DOHH2 (cell line): ENCODE results near the gene SLX4IP.
"Not testable (repeated sequence)": the region's sequence is repeated elsewhere in the genome, so short reads cannot be mapped to it uniquely, and the experiment has no call there.

Experiments
- H3F3A ChIP-seq: fragments of 200-600 bp; sonication (generic), shearing (Covaris generic); 2 replicates; pipeline ENCODE4 v1.6.0; 2016; ENCODE audit warnings: antibody characterized with exemption, mild to moderate bottlenecking; ENCODE audit not compliant: control insufficient read depth, insufficient read depth
- H3K27ac ChIP-seq: fragments of 200-600 bp; sonication (generic); 2 replicates; pipeline ENCODE4 v1.5.1; 2014; ENCODE audit warnings: low read depth, mild to moderate bottlenecking, low read length, moderate library complexity
- H3K27me3 ChIP-seq: fragments of 200-600 bp; sonication (generic); 2 replicates; pipeline ENCODE4 v1.6.1; 2014; ENCODE audit warnings: mild to moderate bottlenecking, low read length, mixed read lengths; ENCODE audit not compliant: control insufficient read depth
- H3K36me3 ChIP-seq: fragments of 200-600 bp; sonication (generic); 2 replicates; pipeline ENCODE4 v1.6.1; 2014; ENCODE audit warnings: mild to moderate bottlenecking, low read length, moderate library complexity, mixed read lengths; ENCODE audit not compliant: control insufficient read depth
- H3K4me1 ChIP-seq: fragments of 200-600 bp; sonication (generic); 2 replicates; pipeline ENCODE4 v1.6.1; 2014; ENCODE audit warnings: mild to moderate bottlenecking, low read length, mixed read lengths; ENCODE audit not compliant: control insufficient read depth
- H3K4me2 ChIP-seq: fragments of 200-600 bp; sonication (generic); 2 replicates; pipeline ENCODE4 v1.6.0; 2014; ENCODE audit warnings: mild to moderate bottlenecking, low read length, moderate library complexity
- H3K4me3 ChIP-seq: fragments of 200-600 bp; sonication (generic); 2 replicates; pipeline ENCODE4 v1.5.1; 2014; ENCODE audit warnings: mild to moderate bottlenecking, low read length, mixed read lengths
- H3K79me2 ChIP-seq: fragments of 200-600 bp; sonication (generic); 2 replicates; pipeline ENCODE4 v1.6.1; 2014; ENCODE audit warnings: mild to moderate bottlenecking, low read length, mixed read lengths; ENCODE audit not compliant: control insufficient read depth
- H3K9me2 ChIP-seq: fragments of 200-600 bp; sonication (generic); replicated peaks from 2 replicates; pipeline ENCODE4 v1.6.1; 2014; ENCODE audit warnings: mild to moderate bottlenecking, low read length, mixed read lengths; ENCODE audit not compliant: control insufficient read depth
- H3K9me3 ChIP-seq: fragments of 200-600 bp; sonication (generic); 2 replicates; pipeline ENCODE4 v1.6.1; 2014; ENCODE audit warnings: antibody characterized with exemption, low read length, mixed read lengths; ENCODE audit not compliant: control insufficient read depth, insufficient read depth
- H4K20me1 ChIP-seq: fragments of 200-600 bp; sonication (generic); 2 replicates; pipeline ENCODE4 v1.6.0; 2014; ENCODE audit warnings: low read depth, mild to moderate bottlenecking, antibody characterized with exemption, low read length, moderate library complexity; ENCODE audit not compliant: control insufficient read depth, insufficient read depth
- EZH2phosphoT487 ChIP-seq: fragments of 200-600 bp; sonication (generic); IDR thresholded peaks from 2 replicates; pipeline ENCODE4 v1.6.1; 2017; ENCODE audit warnings: borderline replicate concordance, mild to moderate bottlenecking, antibody characterized with exemption, low read length, moderate library complexity, mixed read lengths
- TF ChIP-seq, protein P1 (sequence below): fragments of 200-600 bp; sonication (generic); IDR thresholded peaks from one replicate; pipeline ENCODE4 v1.5.1; 2014; ENCODE audit warnings: antibody characterized with exemption, mild to moderate bottlenecking, low read depth, low read length; ENCODE audit not compliant: poor library complexity, severe bottlenecking

SLX4IP gene

DNA sequence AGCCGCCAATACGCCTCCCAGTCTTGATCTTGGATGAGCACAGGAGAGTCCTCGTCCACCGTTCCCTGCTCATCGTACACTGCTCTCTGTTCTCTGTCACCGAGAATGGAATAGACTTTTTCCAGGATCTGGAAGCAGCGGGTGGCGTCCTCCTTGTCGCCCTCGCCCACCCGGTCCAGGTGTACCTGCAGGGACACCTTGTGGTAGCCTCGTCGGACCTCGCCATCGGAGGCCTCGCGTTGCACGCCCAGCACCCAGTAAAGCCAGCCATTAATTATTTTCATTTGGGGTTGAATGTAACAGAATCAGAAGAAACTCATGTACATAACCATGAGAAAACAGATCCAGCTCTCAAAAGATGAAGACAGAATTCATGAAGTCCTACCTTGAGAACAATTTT lies 178.8 kb downstream of the SLX4IP start:
- TF ChIP-seq EZH2phosphoT487 = no peak
- TF ChIP-seq, protein P1, sequence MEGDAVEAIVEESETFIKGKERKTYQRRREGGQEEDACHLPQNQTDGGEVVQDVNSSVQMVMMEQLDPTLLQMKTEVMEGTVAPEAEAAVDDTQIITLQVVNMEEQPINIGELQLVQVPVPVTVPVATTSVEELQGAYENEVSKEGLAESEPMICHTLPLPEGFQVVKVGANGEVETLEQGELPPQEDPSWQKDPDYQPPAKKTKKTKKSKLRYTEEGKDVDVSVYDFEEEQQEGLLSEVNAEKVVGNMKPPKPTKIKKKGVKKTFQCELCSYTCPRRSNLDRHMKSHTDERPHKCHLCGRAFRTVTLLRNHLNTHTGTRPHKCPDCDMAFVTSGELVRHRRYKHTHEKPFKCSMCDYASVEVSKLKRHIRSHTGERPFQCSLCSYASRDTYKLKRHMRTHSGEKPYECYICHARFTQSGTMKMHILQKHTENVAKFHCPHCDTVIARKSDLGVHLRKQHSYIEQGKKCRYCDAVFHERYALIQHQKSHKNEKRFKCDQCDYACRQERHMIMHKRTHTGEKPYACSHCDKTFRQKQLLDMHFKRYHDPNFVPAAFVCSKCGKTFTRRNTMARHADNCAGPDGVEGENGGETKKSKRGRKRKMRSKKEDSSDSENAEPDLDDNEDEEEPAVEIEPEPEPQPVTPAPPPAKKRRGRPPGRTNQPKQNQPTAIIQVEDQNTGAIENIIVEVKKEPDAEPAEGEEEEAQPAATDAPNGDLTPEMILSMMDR = no peak
- Histone ChIP-seq H3K27me3 (no peaks in the 10 kb centered on the region), H3K9me3 (no peaks in the 10 kb centered on the region), H3K4me1 (no peaks in the 10 kb centered on the region), H3K9me2 (no peaks in the 10 kb centered on the region), H3K36me3 (no peaks in the 10 kb centered on the region), H3F3A (no peaks in the 10 kb centered on the region), H3K27ac (no peak overlapping the region), H4K20me1 (no peaks in the 10 kb centered on the region), H3K4me3 (no peak overlapping the region), H3K4me2 (no peak overlapping the region), H3K79me2 (no peaks in the 10 kb centered on the region)

DNA sequence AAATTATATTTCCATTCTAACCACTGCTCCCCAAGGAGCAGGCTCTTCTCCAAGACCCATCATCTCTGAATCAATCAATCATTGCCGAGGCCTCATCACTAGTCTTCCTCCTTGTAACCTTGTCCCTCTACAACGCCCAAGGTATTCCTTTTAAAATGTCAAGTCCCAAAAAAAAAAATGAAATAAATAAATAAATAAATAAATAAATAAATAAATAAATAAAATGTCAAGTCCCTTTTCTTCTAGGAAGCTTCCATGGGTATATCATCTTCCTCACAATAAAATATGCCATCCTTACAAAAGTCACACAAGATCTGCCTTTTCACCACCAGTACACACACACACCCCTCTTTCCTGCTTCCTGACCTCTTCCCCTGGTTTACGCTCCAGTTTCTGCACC lies 181.1 kb downstream of the SLX4IP start:
- H3K4me3 ChIP-seq = no peak overlapping the region
- TF ChIP-seq, protein P1 = no peak
- TF ChIP-seq EZH2phosphoT487 = no peak
- H3K79me2 ChIP-seq = no peaks in the 10 kb centered on the region

DNA sequence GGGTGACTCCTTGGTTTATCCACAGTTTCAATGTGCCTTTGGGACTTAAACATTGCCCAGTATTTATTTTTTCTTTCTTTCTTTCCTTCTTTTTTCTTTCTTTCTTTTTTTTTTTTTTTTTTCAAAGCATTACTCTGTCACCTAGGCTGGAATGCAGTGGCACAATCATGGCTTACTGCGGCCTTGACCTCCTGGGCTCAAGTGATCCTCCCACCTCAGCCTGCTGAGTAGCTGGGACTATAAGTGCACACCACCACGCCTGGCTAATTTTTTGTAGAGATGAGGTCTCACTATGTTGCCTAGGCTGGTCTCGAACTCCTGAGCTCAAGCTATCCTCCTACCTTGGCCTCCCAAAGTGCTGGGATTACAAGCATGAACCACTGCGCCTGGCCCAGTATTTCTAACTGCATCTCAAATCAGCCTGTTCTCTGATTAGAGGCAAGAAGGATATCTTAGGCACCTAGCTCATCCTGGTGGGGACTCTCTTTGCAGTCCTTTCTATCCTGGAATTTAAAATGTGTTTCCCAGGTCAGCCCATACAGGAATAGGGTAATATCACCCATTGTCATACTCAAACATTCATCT lies 182.5 kb downstream of the SLX4IP start:
- H3K79me2 ChIP-seq, H4K20me1 ChIP-seq, H3K9me3 ChIP-seq: not testable (repeated sequence)

More for the DNA sequence above, 181.1 kb downstream of the SLX4IP start:
- Histone ChIP-seq H3K9me3 (no peaks in the 10 kb centered on the region), H4K20me1 (no peaks in the 10 kb centered on the region), H3K9me2 (no peaks in the 10 kb centered on the region), H3K27ac (no peak overlapping the region), H3K36me3 (no peaks in the 10 kb centered on the region), H3K4me1 (no peaks in the 10 kb centered on the region), H3K4me2 (no peak overlapping the region), H3F3A (no peaks in the 10 kb centered on the region), H3K27me3 (no peaks in the 10 kb centered on the region)

DNA sequence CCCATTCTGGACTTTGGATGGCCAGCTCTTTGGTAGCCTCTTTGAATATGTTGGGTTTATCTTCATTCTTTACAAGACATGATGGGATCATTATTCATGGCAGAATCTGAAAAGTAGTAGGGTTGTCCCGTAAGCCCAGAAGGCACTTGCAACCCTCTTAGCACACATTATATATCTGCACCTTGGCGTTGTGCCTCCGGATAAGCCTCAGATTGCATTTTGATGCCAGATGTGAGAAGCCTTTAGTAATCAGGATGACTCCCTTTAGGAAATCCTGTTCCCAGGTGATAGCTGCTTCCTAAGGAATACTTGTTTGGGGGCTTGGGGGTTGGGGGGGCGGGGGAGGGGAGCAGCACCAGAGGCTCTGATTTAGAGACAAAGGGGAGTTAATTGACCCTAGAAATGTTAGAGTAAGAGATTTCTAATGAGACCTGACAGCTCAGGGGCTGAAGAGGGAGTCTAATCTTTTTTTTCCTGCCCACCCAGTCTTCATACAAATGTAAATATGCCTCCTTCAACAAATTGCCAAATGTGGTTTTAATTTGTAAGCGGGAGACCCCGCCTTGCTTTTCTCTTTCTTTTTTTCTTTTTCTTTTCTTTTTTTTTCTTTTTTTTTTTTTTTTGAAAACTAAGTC lies 183.6 kb downstream of the SLX4IP start:
- no peaks in the 10 kb centered on the region for H3K9me2 ChIP-seq
- H3K79me2 ChIP-seq = no peaks in the 10 kb centered on the region
- no peaks in the 10 kb centered on the region for H3K36me3 ChIP-seq
- no peak overlapping the region for H3K4me3 ChIP-seq
- no peaks in the 10 kb centered on the region for H4K20me1 ChIP-seq
- H3F3A ChIP-seq = no peaks in the 10 kb centered on the region
- H3K9me3 ChIP-seq = no peaks in the 10 kb centered on the region
- TF ChIP-seq, protein P1 = no peak
- TF ChIP-seq EZH2phosphoT487 = no peak
- no peaks in the 10 kb centered on the region for H3K4me1 ChIP-seq
- H3K27ac ChIP-seq = no peak overlapping the region
- H3K27me3 ChIP-seq = no peaks in the 10 kb centered on the region
- H3K4me2 ChIP-seq = no peak overlapping the region

More for the DNA sequence above, 182.5 kb downstream of the SLX4IP start:
- not testable (repeated sequence) for H3K27ac ChIP-seq, H3K4me3 ChIP-seq, H3K4me2 ChIP-seq, H3F3A ChIP-seq, H3K9me2 ChIP-seq, H3K4me1 ChIP-seq, H3K27me3 ChIP-seq, H3K36me3 ChIP-seq
